ENCODE measurements around the gene EYA4. TPM values are rescaled to one million over a fixed set of nuclear protein-coding genes. Genes with fewer than 3 reads are reported as not detected.

The EYA4 gene
- total RNA-seq, 2 donors from 2014 or later, result 0.11 to 0.26 TPM

GRCh38 chr6:133555685-133556084, 314.5 kb downstream of the EYA4 start:
- TF ChIP-seq CTCF (conservative IDR thresholded peaks at IDR 0.05), result no peak
- H3K27me3 Mint-ChIP-seq (ENCODE audit: insufficient read depth), result no peaks in the 10 kb centered on the region
- no peaks in the 10 kb centered on the region for H3K36me3 ChIP-seq (ENCODE audit: control insufficient read depth, insufficient read depth, low read length)
- no peak overlapping the region for H3K4me3 ChIP-seq (ENCODE audit: low read length)
- H3K4me3 Mint-ChIP-seq, result no peak overlapping the region
- no peaks in the 10 kb centered on the region for H3K36me3 Mint-ChIP-seq (ENCODE audit: low read depth)
- no peaks in the 10 kb centered on the region for H3K4me1 ChIP-seq (ENCODE audit: control insufficient read depth, insufficient read depth, low read length)
- DNase-seq, result no peak
- H3K4me1 Mint-ChIP-seq, result no peaks in the 10 kb centered on the region
- 63 to 90% methylated on average over 1 to 2 of the region's 2 CpGs for WGBS, 2 experiments (ENCODE audit: insufficient coverage in 1 of 2, insufficient read length in 1 of 2)
- no peak overlapping the region for H3K27ac ChIP-seq (ENCODE audit: low read depth, low read length)
- no peak overlapping the region for H3K9ac ChIP-seq (ENCODE audit: extremely low read depth, low read length, poor library complexity, severe bottlenecking)
- no peaks in the 10 kb centered on the region for H3K27me3 ChIP-seq (ENCODE audit: control insufficient read depth, insufficient read depth, low read length, poor library complexity, severe bottlenecking)
- no peak overlapping the region for H3K27ac Mint-ChIP-seq
- H3K9me3 Mint-ChIP-seq, result peaks cover 30% of the 10 kb centered on the region
- H3K9me3 ChIP-seq (ENCODE audit: control insufficient read depth, low read length), result peaks cover 14% of the 10 kb centered on the region

GRCh38 chr6:133559926-133560325, 318.8 kb downstream of the EYA4 start:
- 78 to 95% methylated on average over 2 of the region's 2 CpGs for WGBS, 2 experiments (ENCODE audit: insufficient coverage in 1 of 2, insufficient read length in 1 of 2)

GRCh38 chr6:133567636-133568035, 326.5 kb downstream of the EYA4 start:
- 92 to 93% methylated on average over 6 of the region's 6 CpGs for WGBS, 2 experiments (ENCODE audit: insufficient coverage in 1 of 2, insufficient read length in 1 of 2)
- Mint-ChIP-seq H3K36me3 (ENCODE audit: low read depth) (no peaks in the 10 kb centered on the region), H3K27ac (no peak overlapping the region), H3K4me3 (no peak overlapping the region), H3K9me3 (no peaks in the 10 kb centered on the region), H3K27me3 (ENCODE audit: insufficient read depth) (peaks cover 10% of the 10 kb centered on the region), H3K4me1 (peaks cover 7% of the 10 kb centered on the region)
- Histone ChIP-seq H3K27me3 (ENCODE audit: control insufficient read depth, insufficient read depth, low read length, poor library complexity, severe bottlenecking) (no peaks in the 10 kb centered on the region), H3K9me3 (ENCODE audit: control insufficient read depth, low read length) (no peaks in the 10 kb centered on the region), H3K4me3 (ENCODE audit: low read length) (no peak overlapping the region), H3K9ac (ENCODE audit: extremely low read depth, low read length, poor library complexity, severe bottlenecking) (no peak overlapping the region), H3K36me3 (ENCODE audit: control insufficient read depth, insufficient read depth, low read length) (no peaks in the 10 kb centered on the region), H3K27ac (ENCODE audit: low read depth, low read length) (no peak overlapping the region), H3K4me1 (ENCODE audit: control insufficient read depth, insufficient read depth, low read length) (no peaks in the 10 kb centered on the region)
- no peak for DNase-seq
- no peak for TF ChIP-seq CTCF (conservative IDR thresholded peaks at IDR 0.05)

More at GRCh38 chr6:133559926-133560325, 318.8 kb downstream of the EYA4 start:
- H3K27me3 Mint-ChIP-seq (ENCODE audit: insufficient read depth), result no peaks in the 10 kb centered on the region
- H3K36me3 Mint-ChIP-seq (ENCODE audit: low read depth), result no peaks in the 10 kb centered on the region
- no peaks in the 10 kb centered on the region for H3K4me1 Mint-ChIP-seq
- Histone ChIP-seq H3K36me3 (ENCODE audit: control insufficient read depth, insufficient read depth, low read length) (no peaks in the 10 kb centered on the region), H3K27me3 (ENCODE audit: control insufficient read depth, insufficient read depth, low read length, poor library complexity, severe bottlenecking) (no peaks in the 10 kb centered on the region), H3K9ac (ENCODE audit: extremely low read depth, low read length, poor library complexity, severe bottlenecking) (no peak overlapping the region), H3K9me3 (ENCODE audit: control insufficient read depth, low read length) (peaks cover 14% of the 10 kb centered on the region), H3K4me3 (ENCODE audit: low read length) (no peak overlapping the region), H3K4me1 (ENCODE audit: control insufficient read depth, insufficient read depth, low read length) (no peaks in the 10 kb centered on the region), H3K27ac (ENCODE audit: low read depth, low read length) (no peak overlapping the region)
- no peak for TF ChIP-seq CTCF (conservative IDR thresholded peaks at IDR 0.05)
- no peak for DNase-seq
- peaks cover 30% of the 10 kb centered on the region for H3K9me3 Mint-ChIP-seq
- no peak overlapping the region for H3K27ac Mint-ChIP-seq
- no peak overlapping the region for H3K4me3 Mint-ChIP-seq

Data from endodermal cell (in vitro differentiated cells).